GM12875 (cell line): ENCODE results near the gene COL9A3.
"Not testable (repeated sequence)": the region's sequence is repeated elsewhere in the genome, so short reads cannot be mapped to it uniquely, and the experiment has no call there.

Source experiments
- H3K4me3 ChIP-seq: one replicate; pipeline ENCODE4 v1.5.1; 2011; ENCODE audit warnings: low read depth, low read length, control low read depth
- CTCF ChIP-seq: IDR thresholded peaks from 2 replicates; pipeline ENCODE4 v1.5.1; 2011; ENCODE audit warnings: low read depth, mild to moderate bottlenecking, control low read depth, inconsistent platforms, low read length, moderate library complexity, borderline replicate concordance; ENCODE audit not compliant: insufficient read depth

COL9A3 gene

DNA sequence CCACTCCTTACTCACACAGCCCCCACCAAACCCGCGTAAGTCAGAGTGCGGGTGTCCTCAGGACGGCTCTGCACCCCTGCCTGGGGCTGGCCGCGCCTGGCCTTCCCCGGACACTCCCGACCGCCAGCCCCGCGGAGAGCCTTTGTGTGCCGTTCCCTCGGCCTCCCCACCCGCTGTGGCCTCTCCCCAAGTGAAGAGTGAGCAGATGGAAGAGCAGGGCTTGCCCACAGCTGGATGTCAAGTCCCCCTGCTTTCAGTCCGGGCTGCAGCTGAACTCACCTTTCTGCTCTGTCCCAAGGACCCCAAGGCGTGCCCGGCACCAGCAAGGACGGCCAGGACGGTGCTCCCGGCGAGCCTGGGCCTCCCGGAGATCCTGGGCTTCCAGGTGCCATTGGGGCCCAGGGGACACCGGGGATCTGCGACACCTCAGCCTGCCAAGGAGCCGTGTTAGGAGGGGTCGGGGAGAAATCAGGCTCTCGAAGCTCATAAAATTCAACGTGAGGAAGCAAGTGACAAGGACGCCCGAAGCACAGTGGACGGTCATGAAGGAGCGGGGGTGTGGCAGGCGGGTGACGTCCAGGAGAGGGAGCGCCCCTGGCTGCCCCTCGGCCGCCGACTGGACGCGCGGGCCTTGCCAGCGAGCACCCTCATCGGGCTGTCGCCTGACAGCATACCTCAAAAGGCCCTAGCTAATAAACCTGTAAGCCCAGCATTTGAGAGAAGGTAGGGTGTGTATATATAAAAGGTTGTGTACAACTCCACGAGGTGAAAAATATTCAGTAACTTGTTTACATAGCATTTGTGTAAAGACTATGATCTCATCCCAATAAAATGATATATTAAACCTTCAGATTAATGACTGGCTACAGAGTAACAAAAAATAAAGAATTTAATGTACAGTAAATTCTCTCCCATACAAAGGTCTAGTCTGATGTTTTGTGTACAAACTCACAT lies 23.7 kb downstream of the COL9A3 start:
- no peak for TF ChIP-seq CTCF

DNA sequence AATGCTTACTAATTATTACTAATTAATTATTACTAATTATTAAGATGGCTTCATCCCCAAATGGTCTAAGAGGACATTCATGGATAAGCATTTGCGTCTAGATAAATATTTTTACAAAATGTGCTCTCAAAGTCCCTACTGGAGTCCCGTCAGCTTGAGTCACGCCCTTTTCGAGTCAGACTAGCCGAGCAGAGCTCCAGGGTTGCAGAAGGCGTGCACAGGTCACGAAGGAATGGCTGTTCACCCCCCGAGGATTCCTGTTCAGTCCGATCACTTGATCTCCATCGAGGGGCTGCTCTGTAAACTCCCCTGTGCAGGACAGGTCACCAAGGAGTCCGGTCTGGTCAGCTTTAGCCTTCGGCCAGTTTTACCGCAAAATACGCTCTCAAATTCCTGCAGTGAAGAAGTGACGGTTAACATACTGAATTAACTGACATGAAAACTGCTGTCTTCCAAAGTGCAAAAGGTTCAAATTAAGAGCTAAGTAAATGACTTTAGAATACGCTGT lies 24.9 kb downstream of the COL9A3 start:
- no peak for TF ChIP-seq CTCF

More for the DNA sequence above, 23.7 kb downstream of the COL9A3 start:
- no peak overlapping the region for H3K4me3 ChIP-seq

GRCh38 chr20:62843656-62844055 lies 26.8 kb downstream of the COL9A3 start:
- no peak for TF ChIP-seq CTCF
- no peak overlapping the region for H3K4me3 ChIP-seq

More for the DNA sequence above, 24.9 kb downstream of the COL9A3 start:
- H3K4me3 ChIP-seq = no peak overlapping the region

GRCh38 chr20:62844182-62844581 lies 27.3 kb downstream of the COL9A3 start:
- no peak overlapping the region for H3K4me3 ChIP-seq
- TF ChIP-seq CTCF = no peak

- TF ChIP-seq CTCF = no peak
- no peak overlapping the region for H3K4me3 ChIP-seq
Measured at GRCh38 chr20:62845416-62846160, 28.7 kb downstream of the COL9A3 start.

- H3K4me3 ChIP-seq = no peak overlapping the region
- TF ChIP-seq CTCF = no peak
Measured at GRCh38 chr20:62846166-62846890, 29.5 kb downstream of the COL9A3 start.

- H3K4me3 ChIP-seq = not testable (repeated sequence)
Measured at GRCh38 chr20:62848917-62849316, 32.1 kb downstream of the COL9A3 start.
